NCI-H1694 treated with DMSO at 0.1 percent for 48 hours (cell line): ENCODE data around the gene LPCAT3.

Experiments used
- DNase-seq: peaks from one replicate; lab custom pipeline; 2025; lab: John Stamatoyannopoulos, UW

Gene LPCAT3

GRCh38 chr12:6952121-6952862 is 66.0 kb downstream of the LPCAT3 start:
- DNase-seq, result no peak

- no peak for DNase-seq
Observed at GRCh38 chr12:6951551-6952120, 66.6 kb downstream of the LPCAT3 start.

GRCh38 chr12:6950811-6951540 is 67.3 kb downstream of the LPCAT3 start, which contains the start of gene PTPN6:
Gene PTPN6, plus strand, starts transcription at chr12:6951356. Its CDS starts 157 bp downstream, at chr12:6951513.
- no peak for DNase-seq

GRCh38 chr12:6950401-6950801 is 67.9 kb downstream of the LPCAT3 start:
- no peak for DNase-seq

GRCh38 chr12:6948873-6949594 is 69.2 kb downstream of the LPCAT3 start:
- no peak for DNase-seq

GRCh38 chr12:6947615-6948014 is 70.7 kb downstream of the LPCAT3 start:
- no peak for DNase-seq

- DNase-seq, result no peak
Observed at GRCh38 chr12:6946920-6947374, 71.3 kb downstream of the LPCAT3 start.

GRCh38 chr12:6946033-6946919 is 72.0 kb downstream of the LPCAT3 start:
- DNase-seq, result no peak

- DNase-seq, result no peak
Observed at GRCh38 chr12:6945613-6946012, 72.7 kb downstream of the LPCAT3 start.

- DNase-seq, result peak; percentile 97
Observed at GRCh38 chr12:6944381-6945186, 73.7 kb downstream of the LPCAT3 start.

- DNase-seq, result peak; percentile 99
Observed at GRCh38 chr12:6943722-6944380, 74.4 kb downstream of the LPCAT3 start, which contains the start of the genes C12orf57 and RNU7-1. Gene C12orf57, plus strand, starts transcription at chr12:6944022. Its CDS starts 100 bp downstream, at chr12:6944122. Gene RNU7-1, plus strand, starts transcription at chr12:6943816.

GRCh38 chr12:6943389-6943721 is 74.9 kb downstream of the LPCAT3 start:
- peak; percentile 99 for DNase-seq

GRCh38 chr12:6942331-6942665 is 76.0 kb downstream of the LPCAT3 start:
- no peak for DNase-seq

- no peak for DNase-seq
Observed at GRCh38 chr12:6941782-6942181, 76.5 kb downstream of the LPCAT3 start.

- DNase-seq, result no peak
Observed at GRCh38 chr12:6941267-6941666, 77.0 kb downstream of the LPCAT3 start.

- DNase-seq, result no peak
Observed at GRCh38 chr12:6939191-6939540, 79.1 kb downstream of the LPCAT3 start.

GRCh38 chr12:6938353-6939190 is 79.7 kb downstream of the LPCAT3 start:
- no peak for DNase-seq

- DNase-seq, result peak; percentile 98
Observed at GRCh38 chr12:6937481-6938352, 80.6 kb downstream of the LPCAT3 start.
